ENCODE measurements around the gene R3HDM4.
A peak's percentile ranks its signal among the peaks of the same experiment; 100 is the strongest.

The R3HDM4 gene

DNA sequence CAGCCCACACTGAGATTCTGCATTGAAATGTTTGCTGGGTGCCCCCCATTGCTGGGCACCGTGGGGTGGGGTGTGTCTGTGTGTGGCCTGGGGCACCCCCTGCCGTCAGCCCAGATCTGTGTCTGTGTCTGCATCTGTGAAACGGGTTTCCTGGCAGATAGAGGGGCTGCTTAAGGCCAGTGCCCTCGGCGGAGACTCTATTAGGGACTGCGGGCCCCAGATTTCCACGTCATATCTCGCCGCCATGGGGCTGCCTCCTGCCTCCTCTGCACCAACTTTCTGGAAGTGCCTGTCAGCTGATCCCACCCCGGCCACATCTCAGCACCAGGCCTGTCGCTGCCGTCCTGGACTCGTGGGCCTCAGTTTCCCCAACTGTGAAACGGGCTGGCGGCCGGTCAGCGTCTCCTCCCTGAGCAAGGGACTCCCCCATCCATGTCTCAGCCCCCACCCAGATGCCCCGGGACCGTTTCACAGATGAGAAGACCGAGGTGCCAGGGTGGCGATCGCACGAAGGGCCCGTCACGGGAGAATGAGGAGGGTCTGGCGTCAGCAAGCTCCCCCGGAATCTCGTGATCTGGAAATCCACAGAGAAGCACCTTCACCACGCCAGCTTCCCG is 34.2 kb upstream of the R3HDM4 start:
- no peak for DNase-seq

DNA sequence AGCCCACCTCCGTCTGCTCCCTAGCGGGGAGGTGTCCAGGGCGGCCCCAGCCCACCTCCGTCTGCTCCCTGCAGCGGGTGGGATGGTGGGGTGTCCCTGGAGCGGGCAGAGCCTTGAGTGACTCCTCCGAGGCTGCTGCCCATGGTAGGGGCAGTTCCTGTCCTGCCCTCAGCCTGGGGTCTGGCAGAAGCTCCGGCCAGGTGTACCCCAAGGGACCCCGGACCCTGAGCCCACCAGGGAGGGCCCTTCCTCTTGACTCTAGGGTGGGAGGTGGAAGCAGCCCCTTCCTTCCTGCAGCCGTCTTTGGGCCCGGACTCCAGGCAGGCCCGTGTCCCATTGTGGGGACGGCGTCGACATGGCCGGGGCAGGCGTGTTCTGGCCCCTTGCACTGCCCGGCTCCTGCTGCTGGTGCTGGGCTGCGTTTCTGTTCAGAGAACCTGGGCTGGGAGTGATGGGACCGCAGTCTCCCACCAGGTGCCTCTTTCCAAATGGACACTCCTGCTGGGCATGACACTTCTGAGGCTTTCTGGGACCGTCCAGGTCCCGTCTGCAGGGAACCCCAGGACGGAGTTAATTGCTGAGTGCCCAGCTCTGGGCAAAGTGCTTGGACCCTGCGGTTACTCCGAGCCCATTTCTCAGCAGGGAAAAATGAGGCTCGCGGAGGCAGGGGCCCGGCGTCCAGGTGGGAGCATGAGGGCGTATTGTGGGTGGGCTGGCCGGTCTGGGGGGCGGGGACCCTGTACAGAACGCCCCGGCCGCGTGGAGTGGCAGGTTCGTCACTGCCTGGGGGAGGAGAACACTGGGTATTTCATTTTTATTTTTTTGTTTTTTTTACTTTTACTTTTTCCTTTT is 32.6 kb upstream of the R3HDM4 start:
- DNase-seq, result no peak

DNA sequence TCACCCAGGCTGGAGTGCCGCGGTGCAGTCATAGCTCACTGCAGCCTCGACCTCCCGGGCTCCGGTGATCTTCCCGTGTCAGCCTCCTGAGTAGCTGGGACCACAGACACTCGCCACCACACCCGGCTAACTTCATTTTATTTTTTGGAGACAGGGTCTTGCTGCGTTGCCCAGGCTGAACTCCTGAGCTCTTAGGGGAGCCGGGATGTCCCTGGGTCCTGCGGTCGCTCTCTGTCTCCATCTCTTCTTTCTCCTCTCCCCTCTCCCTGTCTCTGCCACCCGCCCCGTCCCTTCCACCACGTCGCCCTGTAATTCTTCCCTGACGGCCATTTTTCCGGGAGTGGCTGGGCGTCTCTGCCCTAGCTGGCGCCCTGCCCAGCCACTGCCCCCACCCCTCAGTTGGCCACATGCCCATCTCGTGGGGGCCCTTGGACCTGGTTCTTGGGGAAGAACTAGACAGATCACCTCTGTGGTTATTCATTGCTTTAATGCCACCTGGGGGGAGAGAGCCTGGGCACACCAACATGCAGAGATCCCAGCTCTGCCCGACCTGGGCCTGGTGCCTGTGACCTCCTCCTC is 31.7 kb upstream of the R3HDM4 start:
- DNase-seq, result no peak

DNA sequence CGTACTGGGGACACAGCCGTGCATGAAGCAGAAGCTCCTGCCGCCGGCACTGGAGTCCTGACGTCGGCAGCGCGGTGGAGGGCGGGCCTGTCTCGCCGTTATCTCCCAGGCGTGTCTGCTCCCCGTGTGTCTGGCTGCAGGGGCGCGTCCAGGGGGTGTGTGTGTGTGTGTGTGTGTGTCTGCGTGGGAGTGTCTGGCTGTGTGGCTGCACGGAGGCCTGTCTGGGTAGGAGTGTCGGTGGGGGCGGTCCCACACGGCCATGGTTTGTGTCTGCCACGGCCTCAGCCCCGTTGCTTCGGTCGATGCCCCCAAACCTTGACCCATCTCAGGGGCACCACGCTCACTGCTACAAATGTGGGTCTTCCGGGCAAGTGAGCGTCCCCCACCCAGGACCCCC is 31.1 kb upstream of the R3HDM4 start:
- DNase-seq, result no peak

DNA sequence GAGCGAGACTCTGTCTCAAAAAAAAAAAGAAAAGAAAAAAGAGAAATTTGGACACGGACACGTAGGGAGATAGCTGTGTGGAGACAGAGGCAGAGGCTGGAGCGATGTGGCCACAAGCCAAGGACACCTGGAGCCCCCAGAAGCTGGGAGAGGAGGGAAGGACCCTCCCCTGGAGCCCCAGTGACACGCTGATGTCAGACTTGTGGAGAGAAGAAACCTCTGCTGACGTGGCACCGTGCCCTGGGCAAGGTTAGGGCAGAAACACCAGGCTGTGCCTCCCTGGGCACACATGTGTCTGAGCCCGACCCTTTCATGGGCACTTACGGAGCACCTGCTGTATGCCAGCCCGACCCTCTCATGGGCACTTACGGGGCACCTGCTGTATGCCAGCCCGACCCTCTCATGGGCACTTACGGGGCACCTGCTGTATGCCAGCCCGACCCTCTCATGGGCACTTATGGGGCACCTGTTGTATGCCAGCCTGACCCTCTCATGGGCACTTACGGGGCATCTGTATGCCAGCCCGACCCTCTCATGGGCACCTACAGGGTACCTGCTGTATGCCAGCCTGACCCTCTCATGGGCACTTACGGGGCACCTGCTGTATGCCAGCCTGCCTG is 30.6 kb upstream of the R3HDM4 start:
- no peak for DNase-seq

DNA sequence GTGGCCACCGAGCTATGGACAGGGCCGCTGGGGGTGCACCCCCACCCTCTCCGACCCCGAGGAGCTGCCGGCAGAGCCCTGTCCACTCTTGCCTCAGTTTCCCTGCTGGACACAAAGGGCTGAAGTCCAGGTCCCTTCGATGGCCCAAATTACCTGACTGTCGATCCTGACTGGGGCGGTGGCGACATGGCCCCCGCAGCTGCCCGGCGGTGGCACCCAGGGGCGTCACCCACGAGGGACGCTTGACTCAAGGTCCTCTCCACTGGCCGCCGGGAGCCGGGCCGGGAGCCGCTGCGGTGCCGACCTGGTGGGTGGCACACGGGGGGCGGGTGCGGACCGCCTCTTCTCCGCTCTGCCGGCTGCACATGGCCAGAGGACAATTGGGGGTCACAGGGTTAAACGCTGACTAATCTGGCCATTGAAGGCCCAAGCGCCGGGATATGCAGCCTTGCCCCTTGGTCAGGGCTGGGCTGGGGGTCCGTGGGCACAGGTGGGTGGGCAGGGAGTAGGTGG is 29.2 kb upstream of the R3HDM4 start:
- DNase-seq, result no peak

DNA sequence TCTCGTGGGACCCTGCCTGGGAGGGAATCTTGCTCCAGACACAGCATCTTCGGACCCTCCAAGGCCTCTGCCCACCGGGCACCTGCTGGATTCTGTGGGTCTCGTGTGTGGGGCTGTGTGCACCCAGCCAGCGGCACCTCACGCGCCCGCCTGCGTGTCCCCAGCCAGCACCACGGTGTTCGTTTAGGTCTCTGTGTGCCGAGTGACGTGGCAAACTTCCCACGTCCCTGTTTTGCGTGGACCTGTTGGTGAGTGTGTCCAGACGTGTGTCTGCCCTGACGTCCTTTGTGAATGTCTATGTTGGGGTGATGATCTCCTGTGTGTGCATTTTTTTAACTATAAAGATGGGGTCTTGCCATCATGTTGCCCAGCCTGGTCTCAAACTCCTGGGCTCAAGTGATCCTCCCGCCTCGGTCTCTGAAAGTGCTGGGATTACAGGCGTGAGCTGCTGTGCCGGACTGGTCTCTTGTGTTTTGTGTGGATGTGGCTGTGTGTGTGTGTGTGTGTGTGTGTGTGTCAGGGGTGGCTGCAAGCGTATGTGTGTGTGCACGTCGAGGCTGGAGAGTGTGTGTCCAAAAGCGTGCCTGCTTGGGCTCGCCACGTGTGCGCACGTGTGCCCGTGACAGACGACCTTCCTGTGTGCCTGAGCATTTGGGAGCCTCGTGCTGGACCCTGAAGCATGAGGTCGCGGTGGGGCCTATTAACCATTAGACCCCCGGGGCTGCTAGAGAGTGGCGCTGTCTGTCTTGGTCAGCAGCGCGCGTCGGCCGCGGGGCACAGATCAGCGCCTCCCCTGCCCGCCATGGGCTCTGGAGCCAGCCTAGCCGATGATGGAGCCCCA is 28.5 kb upstream of the R3HDM4 start:
- no peak for DNase-seq

DNA sequence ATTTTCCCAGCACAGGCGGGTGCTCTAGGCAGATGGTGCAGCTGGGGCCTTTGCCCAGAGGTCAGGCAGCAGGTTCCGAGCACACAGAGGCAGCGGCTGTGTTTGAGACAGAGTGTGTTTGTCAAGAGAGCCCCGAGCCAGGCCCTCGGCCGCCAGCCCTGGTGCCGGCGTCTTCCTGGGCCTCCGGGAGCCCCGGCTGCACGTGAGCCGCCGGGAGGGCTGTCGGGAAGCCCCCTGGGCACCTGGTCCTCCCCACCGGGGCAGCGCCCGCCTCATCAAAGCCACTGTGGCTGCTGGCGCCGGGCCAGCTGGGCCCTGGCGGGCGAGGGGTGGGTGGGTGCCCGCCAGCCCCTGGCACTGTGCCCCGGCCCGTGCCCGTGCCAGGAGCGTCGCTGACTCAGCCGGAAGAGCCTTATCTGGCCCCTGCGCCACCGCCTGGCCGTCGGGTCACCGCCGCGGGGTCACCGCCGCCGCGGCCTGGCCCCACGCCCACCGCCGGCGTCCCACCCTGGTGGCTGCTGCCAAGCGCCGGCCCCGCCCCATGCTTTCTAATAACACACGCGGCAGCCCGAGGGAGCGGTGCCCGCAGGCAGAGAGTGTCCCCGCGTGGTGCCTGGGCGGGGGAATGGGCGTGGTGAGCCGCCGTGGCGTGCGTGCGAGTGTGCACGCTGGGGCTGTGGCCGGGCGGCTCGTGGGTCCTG is 27.7 kb upstream of the R3HDM4 start:
- peak; percentile 67 to 70 for DNase-seq

DNA sequence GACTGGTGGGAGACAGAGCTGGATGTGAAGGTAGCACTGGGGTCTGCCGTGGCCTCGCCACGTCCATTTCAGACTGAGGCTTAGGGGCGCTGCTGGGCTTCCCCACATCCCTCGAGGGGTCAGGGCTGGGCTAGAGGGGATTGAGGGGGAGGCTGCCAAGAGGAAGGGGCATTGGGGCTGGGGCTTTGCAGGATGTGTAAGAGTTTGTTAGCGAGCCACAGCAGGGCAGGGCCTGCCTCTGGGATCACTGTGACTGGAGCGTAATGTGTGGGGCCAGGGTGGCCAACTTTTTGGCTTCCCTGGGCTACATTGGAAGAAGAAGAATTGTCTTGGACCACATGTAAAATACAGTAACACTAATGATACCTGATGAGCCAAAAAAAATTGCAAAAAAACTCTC is 26.9 kb upstream of the R3HDM4 start:
- no peak for DNase-seq

DNA sequence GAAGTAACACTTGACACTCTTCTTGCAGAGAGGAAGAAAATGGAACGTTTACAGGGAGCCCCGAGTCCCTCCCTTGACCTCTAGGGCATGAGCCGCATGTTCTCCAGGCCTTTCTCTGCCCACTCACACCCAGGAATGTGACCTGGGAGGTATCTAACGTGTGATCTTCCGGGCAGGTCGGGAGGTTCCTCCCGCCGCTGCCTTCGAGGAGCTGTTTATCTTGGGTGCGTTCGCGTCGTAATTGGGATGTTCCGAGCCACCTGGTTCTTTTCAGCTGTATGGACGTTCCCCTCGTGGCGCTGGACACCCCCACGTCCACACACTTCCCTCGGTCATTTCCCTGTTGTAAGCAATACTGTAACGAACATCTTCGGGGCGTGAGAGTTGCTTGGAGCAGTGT is 26.4 kb upstream of the R3HDM4 start:
- no peak for DNase-seq

DNA sequence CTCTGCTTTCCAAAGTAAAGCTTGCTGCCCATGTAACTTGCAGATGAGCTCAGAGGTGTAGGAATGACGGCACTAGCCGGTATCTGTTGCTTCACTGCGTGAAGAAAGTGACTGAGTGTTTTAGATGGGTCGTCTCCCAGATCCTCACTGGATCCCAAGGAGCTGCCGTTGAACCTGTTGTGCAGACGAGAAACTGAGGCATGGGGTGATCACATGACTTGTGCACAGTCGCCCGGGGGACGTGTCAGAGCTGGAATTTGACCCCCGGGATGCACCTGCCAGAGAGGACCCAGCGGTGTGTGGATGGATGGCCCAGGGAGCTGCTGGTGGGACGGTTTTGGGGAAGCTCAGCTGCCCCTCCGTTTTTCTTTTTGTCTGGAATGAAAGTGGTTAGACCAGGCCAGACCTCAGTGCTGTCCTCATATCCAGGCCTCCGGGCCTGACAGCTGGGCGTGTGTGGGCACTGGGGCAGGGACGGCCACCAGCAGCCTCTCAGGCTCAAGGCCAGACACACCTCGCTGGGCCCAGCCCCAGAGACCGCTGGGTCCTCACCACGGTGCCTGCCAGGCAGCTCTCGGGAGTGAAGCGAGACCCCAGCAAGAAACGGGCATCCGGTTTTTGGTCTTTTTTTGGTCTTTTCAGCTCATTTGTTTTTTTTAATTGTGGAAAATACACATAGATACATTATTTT is 25.4 kb upstream of the R3HDM4 start:
- no peak for DNase-seq

DNA sequence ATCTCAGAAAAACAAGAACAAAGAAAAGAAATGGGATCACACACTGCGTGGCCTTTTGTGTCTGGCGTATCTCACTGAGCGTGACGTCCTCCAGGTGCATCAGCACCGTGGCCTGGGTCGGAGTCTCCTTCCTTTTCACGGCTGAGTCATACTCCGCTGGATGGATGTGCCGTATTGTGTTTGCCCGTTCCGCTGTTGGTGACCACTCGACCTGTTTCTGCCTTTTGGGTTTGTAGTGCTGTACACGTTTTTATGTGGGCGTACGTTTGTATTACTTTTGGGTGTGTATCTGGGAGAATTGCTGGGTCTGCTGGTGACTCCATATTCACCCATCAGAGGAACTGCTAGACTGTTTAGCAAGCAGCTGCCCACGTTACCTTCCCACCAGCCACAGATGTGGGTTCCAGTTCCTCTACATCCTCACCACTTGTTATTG is 24.3 kb upstream of the R3HDM4 start:
- DNase-seq, result peak in 1 of 2 experiments; percentile 52

DNA sequence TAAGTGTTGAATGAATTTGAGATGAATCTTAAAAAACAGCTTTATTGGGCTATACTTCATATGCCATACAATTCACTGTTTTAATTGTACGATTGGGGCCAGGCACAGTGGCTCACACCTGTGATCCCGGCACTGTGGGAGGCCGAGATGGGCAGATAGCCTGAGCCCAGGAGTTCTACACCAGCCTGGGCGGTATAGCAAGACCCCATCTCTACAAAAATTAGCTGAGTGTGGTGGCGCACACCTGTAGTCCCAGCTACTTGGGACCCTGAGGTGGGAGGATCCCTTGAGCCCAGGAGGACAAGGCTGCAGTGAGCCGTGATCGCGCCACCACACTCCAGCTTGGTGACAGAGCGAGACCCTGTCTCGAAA is 23.1 kb upstream of the R3HDM4 start:
- DNase-seq, result no peak

DNA sequence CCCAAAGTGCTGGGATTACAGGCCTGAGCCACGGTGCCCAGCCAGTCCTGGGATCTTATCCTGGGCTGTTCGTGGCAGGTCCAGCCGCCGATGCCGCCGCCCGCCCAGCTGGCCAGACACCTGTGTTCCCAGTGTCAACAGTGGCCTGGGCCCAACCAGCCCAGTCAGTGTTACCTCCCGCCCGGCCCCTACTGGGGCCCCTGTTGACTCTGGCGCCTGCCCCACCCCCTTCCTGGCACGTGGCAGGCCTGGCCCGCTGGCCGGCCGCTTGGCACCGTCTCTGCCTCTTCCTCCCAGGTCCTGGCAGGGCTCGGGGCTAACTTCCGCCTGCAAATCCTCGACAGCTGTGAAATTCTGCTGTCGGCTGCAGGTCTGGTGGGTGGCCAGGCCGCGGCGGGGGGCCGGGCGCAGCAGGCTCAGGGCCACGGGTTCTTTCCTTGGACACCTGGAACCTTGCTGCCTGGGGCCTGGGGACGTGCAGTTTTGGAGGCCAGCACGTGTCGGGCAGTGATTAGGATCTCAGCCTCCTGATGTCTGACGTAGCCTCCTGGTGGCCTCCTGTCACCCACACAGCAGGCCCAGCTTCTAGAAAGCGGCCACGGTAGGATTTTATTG is 22.0 kb upstream of the R3HDM4 start:
- DNase-seq, result no peak

DNA sequence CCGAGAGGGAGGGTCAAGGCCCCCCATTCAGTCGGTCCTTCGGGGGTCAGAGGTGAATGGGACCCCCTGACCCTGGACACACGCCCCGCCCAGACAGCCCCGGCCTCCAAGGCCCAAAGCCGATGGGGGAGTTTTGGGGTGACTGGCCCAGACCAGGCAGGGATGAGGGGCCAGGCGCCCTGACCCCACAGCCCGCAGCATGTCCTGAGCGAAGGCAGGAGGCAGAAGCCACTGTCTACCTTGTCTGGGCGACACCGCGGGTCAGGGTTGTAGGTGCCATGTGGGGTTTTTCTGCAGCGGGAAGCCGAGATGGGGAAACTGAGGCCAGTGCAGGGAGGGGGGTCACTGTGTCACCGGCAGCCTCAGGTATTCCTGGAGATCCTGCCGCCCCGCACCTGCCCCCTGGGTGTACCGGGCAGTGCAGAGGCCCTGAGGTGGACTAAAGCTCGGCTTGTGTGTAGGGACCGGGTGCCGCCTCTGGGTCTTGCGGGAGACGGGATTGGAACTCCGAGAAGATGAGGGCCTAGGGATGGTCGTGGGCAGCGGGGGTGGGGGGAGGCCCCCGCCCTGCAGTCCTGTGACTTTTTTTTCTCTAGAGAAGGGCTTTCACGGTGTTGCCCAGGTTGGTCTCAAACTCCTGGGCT is 21.3 kb upstream of the R3HDM4 start:
- DNase-seq, result no peak

DNA sequence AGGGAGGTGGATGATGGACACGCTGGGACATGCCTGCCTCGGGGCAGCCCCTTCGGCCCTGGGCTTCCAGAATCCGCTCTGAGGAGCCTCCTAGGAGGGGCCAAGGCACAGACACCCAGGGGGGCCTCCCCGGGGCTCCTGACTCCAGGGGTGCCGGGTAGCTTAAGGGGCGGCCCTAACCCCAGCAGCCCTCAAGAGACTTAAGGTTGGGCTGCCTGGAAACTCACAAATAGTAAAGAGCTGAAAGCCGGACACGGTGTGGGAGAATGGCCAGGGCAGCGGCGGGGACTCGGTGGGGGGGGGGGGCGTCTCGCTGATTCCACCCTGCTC is 20.5 kb upstream of the R3HDM4 start:
- DNase-seq, result no peak

DNA sequence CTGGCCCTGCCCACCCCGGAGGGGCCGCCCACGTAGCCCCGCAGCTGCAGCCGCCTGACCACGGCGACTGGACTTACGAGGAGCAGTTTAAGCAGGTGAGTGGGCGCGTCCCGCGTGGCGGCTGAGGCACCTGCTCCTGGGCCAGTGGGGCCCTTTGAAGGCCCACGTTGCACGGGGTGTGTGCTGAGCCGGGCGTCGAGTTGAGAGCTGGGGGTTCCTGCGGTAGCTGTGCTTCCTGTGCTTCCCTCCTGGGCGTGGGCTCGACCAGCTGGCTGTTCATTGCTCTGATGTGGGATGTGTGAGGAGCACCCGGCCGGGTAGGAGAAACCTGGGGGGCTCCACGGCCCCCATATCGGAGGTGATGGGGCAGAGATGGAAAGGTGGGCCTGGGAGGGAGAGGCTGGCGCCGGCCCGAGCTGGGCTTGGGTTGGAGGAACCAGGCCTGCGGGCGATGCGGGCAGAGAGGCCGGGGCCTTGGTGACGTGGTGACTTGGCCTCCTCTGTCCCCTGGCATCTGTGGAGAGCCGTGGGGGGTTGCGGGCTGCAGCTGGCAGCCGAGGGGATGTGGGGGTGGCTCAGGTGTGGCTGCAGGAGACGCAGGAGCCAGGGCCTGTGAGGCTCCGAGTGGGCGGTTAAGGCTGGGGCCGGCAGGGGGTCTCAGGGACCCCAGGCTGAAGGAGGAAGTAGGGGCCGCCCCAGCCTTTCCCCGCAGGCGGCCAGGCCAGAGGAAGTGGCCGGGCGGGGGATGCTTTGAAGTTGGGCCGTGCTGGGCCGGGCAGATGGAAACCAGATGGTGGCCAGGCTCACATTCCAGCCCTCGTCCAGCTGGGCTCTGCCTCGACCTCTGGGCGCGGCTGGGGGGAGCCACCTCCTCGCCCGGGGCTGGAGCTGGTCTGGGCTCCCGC is 19.9 kb upstream of the R3HDM4 start:
- DNase-seq, result no peak

DNA sequence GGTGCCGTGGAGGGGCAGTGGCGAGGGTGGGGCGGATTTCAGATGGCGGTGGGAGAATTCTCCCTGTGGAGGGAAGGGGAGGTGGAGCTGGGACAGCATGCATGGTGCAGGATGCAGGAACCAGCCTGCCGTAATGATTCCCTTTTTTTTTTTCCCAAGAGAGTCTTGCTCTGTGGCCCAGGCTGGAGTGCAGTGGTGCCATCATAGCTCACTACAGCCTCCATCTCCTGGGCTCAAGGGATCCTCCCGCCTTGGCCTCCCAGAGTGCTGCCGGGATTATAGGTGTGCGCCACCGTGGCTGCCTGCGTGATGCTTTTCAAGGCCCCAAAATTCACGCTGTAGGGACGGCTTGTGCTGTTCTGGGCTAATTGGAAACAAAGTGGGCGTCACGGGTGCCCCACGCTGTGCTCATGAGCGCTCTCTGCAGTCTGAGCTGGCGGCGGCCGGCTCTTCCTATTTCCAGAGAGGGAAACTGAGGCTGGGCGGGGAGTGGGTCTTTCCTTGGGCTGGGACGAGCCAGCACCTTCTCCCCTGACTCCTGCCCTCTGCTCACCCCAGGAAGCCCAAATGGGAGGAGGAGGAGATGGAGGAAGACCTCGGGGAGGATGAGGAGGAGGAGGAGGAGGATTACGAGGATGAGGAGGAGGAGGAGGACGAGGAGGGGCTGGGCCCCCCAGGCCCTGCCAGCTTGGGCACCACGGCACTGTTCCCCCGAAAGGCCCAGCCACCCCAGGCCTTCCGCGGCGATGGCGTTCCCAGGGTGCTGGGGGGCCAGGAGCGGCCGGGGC is 19.0 kb upstream of the R3HDM4 start:
- no peak for DNase-seq

DNA sequence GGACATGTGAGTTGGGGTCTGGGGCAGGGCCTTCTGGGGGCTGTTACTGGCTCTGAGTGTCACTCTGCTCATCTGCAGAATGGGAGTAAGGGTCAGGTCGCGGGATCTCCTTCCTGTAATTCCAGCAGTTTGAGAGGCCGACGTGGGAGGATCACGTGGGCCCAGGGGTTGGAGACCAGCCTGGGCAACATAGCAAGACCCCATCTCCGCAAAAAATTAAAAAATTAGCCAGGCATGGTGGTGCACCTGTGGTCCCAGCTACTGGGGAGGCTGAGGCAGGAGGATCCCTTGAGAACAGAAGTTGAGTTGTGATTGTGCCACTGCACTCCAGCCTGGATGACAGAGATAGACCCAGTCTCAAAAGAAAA is 16.9 kb upstream of the R3HDM4 start:
- no peak for DNase-seq

All from activated CD4-positive, alpha-beta T cell treated with anti-CD3 and anti-CD28 coated beads, Interleukin-2, amount 50 U/mL, for 48 hours (primary cell).